PFSK-1 (cell line): ENCODE results near the gene EGLN3.

ENCODE experiments used
- FOXP2 ChIP-seq: optimal IDR thresholded peaks from 2 replicates; pipeline ENCODE3; 2011; ENCODE audit warnings: borderline replicate concordance, control low read depth, inconsistent platforms; ENCODE audit not compliant: insufficient read depth; ENCODE audit errors: extremely low read length, extremely low read depth
- POLR2AphosphoS5 ChIP-seq: IDR thresholded peaks from 2 replicates; pipeline ENCODE4 v1.6.1; 2012; ENCODE audit warnings: low read depth, mild to moderate bottlenecking, control low read depth, low read length, moderate library complexity
- SIN3A ChIP-seq: IDR thresholded peaks from 2 replicates; pipeline ENCODE4 v1.6.1; 2012; ENCODE audit warnings: mild to moderate bottlenecking, low read length, moderate library complexity, borderline replicate concordance; ENCODE audit not compliant: insufficient read depth
- TAF1 ChIP-seq: IDR thresholded peaks from 2 replicates; pipeline ENCODE4 v1.6.1; 2012; ENCODE audit warnings: low read length, control low read depth, borderline replicate concordance; ENCODE audit not compliant: insufficient read depth
- TF ChIP-seq, protein P1 (sequence below), 2 experiments: IDR thresholded peaks; 2 replicates each; pipeline versions ENCODE4 v1.6.1 to v1.8.0; 2011 to 2012; ENCODE audit warnings: low read depth in 2 of 2, low read length in 2 of 2, control low read depth in 1 of 2, inconsistent platforms in 1 of 2, mild to moderate bottlenecking in 1 of 2, moderate library complexity in 1 of 2; ENCODE audit not compliant: insufficient read depth in 1 of 2

The EGLN3 gene

DNA sequence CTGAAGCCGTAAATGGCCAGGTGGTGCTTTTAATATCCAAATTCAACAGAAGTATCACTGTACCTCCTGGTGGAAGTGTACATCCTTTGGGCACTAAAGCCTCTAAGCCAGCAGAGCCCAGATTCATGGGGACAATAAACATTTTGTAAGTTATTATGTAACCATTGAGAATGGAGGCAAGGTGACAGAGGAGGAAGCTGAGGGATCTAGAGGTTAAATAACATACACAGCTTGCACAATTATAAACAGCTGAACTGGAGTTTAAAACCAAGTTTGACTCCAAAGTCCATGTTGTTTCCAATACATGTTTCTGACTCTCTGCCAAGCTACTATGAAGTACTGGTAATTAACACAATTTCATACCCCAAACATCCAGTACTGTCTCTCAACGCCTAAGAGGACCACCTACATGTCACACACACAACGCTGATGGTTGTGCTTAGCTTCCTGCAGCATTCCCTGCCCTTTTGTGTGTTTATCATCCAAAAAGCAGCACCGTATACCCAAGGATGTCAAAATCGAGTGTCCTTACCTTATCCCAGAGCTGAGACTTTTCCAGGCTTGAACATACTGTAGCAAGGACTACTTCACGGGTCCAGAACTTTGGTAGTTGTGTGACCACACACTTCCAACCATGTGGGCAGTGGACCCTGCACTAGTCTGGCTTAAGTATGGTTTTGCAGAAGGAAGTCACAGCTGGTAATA, 41.3 kb downstream of the EGLN3 start:
- TF ChIP-seq SIN3A: no peak
- TF ChIP-seq, protein P1, sequence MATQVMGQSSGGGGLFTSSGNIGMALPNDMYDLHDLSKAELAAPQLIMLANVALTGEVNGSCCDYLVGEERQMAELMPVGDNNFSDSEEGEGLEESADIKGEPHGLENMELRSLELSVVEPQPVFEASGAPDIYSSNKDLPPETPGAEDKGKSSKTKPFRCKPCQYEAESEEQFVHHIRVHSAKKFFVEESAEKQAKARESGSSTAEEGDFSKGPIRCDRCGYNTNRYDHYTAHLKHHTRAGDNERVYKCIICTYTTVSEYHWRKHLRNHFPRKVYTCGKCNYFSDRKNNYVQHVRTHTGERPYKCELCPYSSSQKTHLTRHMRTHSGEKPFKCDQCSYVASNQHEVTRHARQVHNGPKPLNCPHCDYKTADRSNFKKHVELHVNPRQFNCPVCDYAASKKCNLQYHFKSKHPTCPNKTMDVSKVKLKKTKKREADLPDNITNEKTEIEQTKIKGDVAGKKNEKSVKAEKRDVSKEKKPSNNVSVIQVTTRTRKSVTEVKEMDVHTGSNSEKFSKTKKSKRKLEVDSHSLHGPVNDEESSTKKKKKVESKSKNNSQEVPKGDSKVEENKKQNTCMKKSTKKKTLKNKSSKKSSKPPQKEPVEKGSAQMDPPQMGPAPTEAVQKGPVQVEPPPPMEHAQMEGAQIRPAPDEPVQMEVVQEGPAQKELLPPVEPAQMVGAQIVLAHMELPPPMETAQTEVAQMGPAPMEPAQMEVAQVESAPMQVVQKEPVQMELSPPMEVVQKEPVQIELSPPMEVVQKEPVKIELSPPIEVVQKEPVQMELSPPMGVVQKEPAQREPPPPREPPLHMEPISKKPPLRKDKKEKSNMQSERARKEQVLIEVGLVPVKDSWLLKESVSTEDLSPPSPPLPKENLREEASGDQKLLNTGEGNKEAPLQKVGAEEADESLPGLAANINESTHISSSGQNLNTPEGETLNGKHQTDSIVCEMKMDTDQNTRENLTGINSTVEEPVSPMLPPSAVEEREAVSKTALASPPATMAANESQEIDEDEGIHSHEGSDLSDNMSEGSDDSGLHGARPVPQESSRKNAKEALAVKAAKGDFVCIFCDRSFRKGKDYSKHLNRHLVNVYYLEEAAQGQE (IDR thresholded peaks at IDR 0.05; ENCODE audit: insufficient read depth in 1 of 2, low read depth in 2 of 2, low read length in 2 of 2): no peak

DNA sequence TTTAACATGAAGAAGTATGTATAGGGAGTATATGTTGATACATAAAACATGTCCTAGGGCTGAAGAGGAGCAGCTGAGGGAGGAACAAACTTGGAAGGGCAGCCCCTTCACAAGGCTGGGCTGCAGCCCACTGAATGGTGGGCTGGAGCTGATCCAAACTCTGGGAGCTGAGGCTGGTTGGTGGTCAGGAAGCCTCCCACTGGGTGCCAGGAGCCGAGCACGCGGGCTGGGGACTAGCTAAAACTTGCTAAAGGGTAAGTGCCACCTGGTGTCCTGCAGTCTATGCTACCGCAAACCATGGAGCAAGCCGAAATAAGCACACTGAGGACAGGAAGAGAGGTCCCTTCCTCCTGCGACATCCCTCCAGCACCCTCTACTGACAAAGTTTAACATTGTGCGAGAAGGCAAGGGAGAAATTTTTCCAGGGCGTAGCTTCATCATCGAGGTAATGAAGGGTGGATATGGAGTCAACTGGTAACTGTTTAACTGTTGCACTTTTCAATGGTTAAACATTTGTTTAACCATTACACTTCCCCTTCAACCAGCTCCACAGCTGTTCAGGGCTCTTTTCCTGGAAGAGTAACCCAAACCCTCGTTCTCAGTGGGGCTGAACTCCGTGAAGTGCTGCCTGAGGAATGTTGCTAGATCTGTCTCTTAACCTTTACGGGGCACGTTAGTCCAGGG, 42.2 kb downstream of the EGLN3 start:
- TF ChIP-seq POLR2AphosphoS5: no peak
- no peak for TF ChIP-seq SIN3A
- TF ChIP-seq TAF1: no peak
- no peak for TF ChIP-seq FOXP2
- TF ChIP-seq, protein P1 (IDR thresholded peaks at IDR 0.05; ENCODE audit: insufficient read depth in 1 of 2, low read depth in 2 of 2, low read length in 2 of 2): no peak

DNA sequence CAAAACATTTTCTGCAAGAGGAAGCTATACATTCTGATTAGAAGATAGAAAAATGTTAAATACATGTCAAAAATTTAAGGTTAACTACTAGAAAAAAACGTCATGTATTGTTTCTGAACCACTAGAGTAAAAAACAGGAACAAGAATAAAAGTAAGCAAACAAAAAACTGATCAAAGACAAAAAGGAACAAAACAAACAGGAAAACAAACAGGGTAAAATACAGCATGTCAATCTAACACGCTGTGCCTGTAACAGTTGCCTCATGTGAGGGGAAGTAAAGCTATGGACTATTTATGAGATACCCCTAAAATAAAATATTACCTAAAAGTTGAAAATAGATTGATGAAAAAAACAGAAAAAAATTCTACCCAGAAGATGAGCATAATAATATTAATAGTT, 43.9 kb downstream of the EGLN3 start:
- TF ChIP-seq POLR2AphosphoS5 (no peak), TAF1 (no peak), FOXP2 (no peak), SIN3A (no peak)
- TF ChIP-seq, protein P1 (IDR thresholded peaks at IDR 0.05; ENCODE audit: insufficient read depth in 1 of 2, low read depth in 2 of 2, low read length in 2 of 2): no peak

DNA sequence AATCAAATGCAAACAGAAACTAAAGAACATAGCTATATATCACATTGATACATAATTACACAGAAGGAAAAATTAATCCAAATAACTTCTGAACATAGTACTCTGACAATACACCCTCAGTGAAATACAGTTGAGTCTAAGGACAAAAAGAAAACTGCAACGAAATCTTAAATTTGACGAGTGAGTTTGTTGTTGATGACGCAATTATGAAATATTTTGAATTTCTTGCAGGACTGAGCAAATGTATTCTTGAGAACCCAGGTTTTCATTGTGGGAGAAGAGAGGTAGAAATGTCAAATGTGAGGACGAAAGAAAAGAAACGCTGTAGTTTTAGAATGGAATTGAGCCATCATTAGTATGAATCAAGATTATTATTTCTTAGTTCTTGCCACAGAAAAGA, 46.3 kb downstream of the EGLN3 start:
- no peak for TF ChIP-seq SIN3A
- no peak for TF ChIP-seq POLR2AphosphoS5
- TF ChIP-seq, protein P1 (IDR thresholded peaks at IDR 0.05; ENCODE audit: insufficient read depth in 1 of 2, low read depth in 2 of 2, low read length in 2 of 2): no peak
- no peak for TF ChIP-seq FOXP2
- TF ChIP-seq TAF1: no peak

DNA sequence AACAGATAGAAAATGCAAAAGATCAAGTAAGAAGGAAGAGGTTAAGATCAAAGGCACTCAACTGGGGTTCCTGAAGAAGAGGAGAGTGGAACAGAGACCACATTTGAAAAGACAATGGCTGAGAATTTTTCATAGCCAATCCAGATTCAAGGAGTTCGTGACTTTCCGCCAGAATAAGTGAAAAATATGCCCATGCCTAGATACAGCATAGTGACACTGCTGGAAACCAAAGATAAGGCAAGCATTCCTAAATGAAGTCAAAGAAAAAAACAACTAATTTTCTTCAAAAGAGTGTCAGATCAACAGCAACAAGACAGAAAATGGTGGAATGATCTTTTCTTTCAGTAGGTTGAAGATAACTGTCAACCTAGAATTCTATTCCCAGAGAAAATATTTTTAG, 47.5 kb downstream of the EGLN3 start:
- no peak for TF ChIP-seq SIN3A
- TF ChIP-seq FOXP2: no peak
- no peak for TF ChIP-seq POLR2AphosphoS5
- TF ChIP-seq, protein P1 (IDR thresholded peaks at IDR 0.05; ENCODE audit: insufficient read depth in 1 of 2, low read depth in 2 of 2, low read length in 2 of 2): no peak
- no peak for TF ChIP-seq TAF1
